Tibial artery (tissue), 4 donors: Measurements from ENCODE around the gene TMEM255B.
"Not testable (repeated sequence)": the region's sequence is repeated elsewhere in the genome, so short reads cannot be mapped to it uniquely, and the experiment has no call there.

ENCODE experiments used
- DNase-seq, 2 donors: peaks; one replicate each; pipeline ENCODE4 v3.0.0-alpha.2; 2019
- H3K27ac ChIP-seq, 2 donors: fragments of 200-600 bp; sonication (generic) in 1 of 2; 1 replicate in 1 of 2; 2 replicates in 1 of 2; pipeline ENCODE4 v1.5.1; 2018 to 2019; ENCODE audit warnings: mild to moderate bottlenecking in 1 of 2
- H3K27me3 ChIP-seq, 2 donors: fragments of 200-600 bp; sonication (generic) in 1 of 2; one replicate each; pipeline versions ENCODE4 v1.5.1 to v1.6.0; 2016 to 2019
- H3K36me3 ChIP-seq, 3 donors: fragments of 200-600 bp; sonication (generic) in 2 of 3; one replicate each; pipeline ENCODE4 v1.5.1; 2016 to 2019; ENCODE audit warnings: mild to moderate bottlenecking in 2 of 3
- H3K4me1 ChIP-seq, 4 donors: fragments of 200-600 bp; sonication (generic) in 2 of 4; 1 replicate in 3 of 4; 2 replicates in 1 of 4; pipeline ENCODE4 v1.5.1; 2016 to 2019
- H3K4me3 ChIP-seq, 2 donors: fragments of 200-600 bp; sonication (generic) in 1 of 2; 1 replicate in 1 of 2; 2 replicates in 1 of 2; pipeline ENCODE4 v1.5.1; 2018 to 2019; ENCODE audit warnings: mild to moderate bottlenecking in 2 of 2
- H3K9me3 ChIP-seq, 3 donors: fragments of 200-600 bp; sonication (generic) in 1 of 3; one replicate each; pipeline ENCODE4 v1.5.1; 2016 to 2019
- intact Hi-C: fragments of 100-400 bp; cut with DNase I; formaldehyde crosslinking; loops from one replicate; pipeline ENCODE4 v1.15.0; 2023; ENCODE audit warnings: low total_unique reads
- TF ChIP-seq, protein P1 (sequence below), 2 experiments: fragments of 200-600 bp in 1 of 2; fragments of 450-650 bp in 1 of 2; IDR thresholded peaks; one replicate each; pipeline ENCODE4 v1.5.1; 2017 to 2019; ENCODE audit warnings: antibody characterized with exemption in 2 of 2, mild to moderate bottlenecking in 1 of 2, moderate library complexity in 1 of 2

The TMEM255B gene

DNA sequence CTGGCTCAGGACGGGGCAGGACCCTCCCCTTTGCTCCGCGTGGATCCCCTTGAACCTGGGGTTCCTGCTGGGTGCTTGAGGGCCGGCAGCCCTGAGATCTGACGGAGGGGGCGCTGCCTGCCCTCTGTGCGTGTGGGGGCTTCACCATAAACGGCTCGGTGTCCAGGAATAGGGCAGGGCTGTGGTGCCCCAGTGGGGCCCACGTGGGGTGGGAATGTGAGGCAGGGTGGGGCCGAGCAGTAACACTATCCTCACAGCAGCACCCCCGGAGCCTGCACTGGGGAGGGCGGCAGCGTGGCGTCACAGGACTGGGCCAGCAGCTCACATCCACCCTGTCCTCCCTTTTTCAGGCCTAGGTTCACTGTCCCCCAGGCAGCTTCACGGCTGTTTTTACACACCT, 66.8 kb downstream of the TMEM255B start:
- no peaks in the 10 kb centered on the region for H3K9me3 ChIP-seq
- DNase-seq: no peak
- peaks cover 0 to 15% (median 11%) of the 10 kb centered on the region in 4 donors for H3K4me1 ChIP-seq
- TF ChIP-seq, protein P1, sequence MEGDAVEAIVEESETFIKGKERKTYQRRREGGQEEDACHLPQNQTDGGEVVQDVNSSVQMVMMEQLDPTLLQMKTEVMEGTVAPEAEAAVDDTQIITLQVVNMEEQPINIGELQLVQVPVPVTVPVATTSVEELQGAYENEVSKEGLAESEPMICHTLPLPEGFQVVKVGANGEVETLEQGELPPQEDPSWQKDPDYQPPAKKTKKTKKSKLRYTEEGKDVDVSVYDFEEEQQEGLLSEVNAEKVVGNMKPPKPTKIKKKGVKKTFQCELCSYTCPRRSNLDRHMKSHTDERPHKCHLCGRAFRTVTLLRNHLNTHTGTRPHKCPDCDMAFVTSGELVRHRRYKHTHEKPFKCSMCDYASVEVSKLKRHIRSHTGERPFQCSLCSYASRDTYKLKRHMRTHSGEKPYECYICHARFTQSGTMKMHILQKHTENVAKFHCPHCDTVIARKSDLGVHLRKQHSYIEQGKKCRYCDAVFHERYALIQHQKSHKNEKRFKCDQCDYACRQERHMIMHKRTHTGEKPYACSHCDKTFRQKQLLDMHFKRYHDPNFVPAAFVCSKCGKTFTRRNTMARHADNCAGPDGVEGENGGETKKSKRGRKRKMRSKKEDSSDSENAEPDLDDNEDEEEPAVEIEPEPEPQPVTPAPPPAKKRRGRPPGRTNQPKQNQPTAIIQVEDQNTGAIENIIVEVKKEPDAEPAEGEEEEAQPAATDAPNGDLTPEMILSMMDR (IDR thresholded peaks at IDR 0.05): no peak
- no peak overlapping the region for H3K27ac ChIP-seq
- H3K4me3 ChIP-seq: no peak overlapping the region
- peaks cover 45 to 83% (median 66%) of the 10 kb centered on the region in 3 donors for H3K36me3 ChIP-seq
- H3K27me3 ChIP-seq: no peaks in the 10 kb centered on the region
- intact Hi-C loops: no loop called here

DNA sequence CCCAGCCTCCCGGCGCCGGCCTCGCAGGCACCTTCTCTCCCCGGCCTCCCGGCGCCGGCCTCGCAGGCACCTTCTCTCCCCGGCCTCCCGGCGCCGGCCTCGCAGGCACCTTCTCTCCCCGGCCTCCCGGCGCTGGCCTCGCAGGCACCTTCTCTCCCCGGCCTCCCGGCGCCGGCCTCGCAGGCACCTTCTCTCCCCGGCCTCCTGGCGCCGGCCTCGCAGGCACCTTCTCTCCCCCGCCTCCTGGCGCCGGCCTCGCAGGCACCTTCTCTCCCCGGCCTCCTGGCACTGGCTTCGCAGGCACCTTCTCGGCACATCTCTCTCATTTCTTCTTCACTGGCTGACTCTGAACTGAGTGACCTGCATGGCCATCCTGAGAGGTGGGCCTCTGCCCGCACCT, 67.4 kb downstream of the TMEM255B start:
- intact Hi-C loops, H3K27me3 ChIP-seq, H3K4me3 ChIP-seq, DNase-seq, H3K9me3 ChIP-seq, H3K27ac ChIP-seq, H3K4me1 ChIP-seq: not testable (repeated sequence)
- peaks cover 45 to 89% (median 72%) of the 10 kb centered on the region in 3 donors for H3K36me3 ChIP-seq

DNA sequence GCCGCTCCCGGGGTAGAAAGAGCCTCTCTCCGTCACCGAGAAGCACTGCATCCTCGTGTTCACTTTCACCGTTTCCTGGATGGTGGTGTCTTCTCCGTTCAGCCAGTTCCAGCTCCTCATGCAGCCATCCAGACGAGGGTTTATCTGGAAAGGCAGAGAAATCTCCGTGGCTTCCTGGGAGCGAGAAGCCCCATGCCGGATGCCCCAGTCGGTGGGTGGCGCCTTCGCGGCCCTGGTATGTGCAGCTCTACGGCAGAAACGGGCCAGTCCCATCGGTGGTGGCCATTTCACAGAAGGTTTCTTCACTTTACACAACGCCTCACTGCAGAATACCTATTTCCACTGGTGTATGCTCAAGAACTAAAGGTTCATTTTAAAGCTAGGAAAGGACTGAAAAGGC, 68.0 kb downstream of the TMEM255B start:
- no peak overlapping the region for H3K4me3 ChIP-seq
- H3K27ac ChIP-seq: no peak overlapping the region
- intact Hi-C loops: no loop called here
- peaks cover 45 to 87% (median 73%) of the 10 kb centered on the region in 3 donors for H3K36me3 ChIP-seq
- H3K9me3 ChIP-seq: no peaks in the 10 kb centered on the region
- TF ChIP-seq, protein P1 (IDR thresholded peaks at IDR 0.05): no peak
- no peak for DNase-seq
- H3K27me3 ChIP-seq: no peaks in the 10 kb centered on the region
- peaks cover 0 to 4% (median 2%) of the 10 kb centered on the region in 4 donors for H3K4me1 ChIP-seq

DNA sequence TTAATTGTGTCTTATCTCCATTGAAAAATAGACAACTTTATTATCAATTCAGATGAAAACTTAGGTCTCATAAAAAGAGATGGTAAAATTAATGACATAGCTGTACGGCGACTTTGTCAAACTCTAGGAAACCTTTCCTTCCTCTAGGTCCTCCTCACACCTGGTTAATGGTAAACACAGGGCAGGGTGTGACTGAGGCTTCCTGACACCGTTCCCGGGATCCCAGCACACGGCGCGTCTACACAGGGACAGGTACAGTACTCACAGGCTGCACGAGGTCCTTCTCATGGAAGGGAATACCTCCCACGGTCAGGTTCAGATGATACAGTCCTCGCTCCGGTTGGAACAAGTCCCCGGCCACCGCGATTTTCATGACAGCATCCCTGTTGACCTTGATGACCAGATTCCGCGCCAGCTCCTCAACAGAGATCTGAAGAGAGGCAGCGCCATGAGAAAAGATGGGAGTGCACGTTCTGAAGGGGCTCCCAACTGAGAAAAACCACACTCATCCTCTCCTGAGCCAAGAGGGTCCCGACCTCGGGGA, 69.3 kb downstream of the TMEM255B start:
- Histone ChIP-seq H3K36me3 (peaks cover 45 to 87% (median 72%) of the 10 kb centered on the region in 3 donors), H3K4me1 (no peaks in the 10 kb centered on the region), H3K27me3 (no peaks in the 10 kb centered on the region), H3K4me3 (no peak overlapping the region), H3K27ac (no peak overlapping the region), H3K9me3 (no peaks in the 10 kb centered on the region)
- intact Hi-C loops: no loop called here
- DNase-seq: no peak
- TF ChIP-seq, protein P1 (IDR thresholded peaks at IDR 0.05): no peak

DNA sequence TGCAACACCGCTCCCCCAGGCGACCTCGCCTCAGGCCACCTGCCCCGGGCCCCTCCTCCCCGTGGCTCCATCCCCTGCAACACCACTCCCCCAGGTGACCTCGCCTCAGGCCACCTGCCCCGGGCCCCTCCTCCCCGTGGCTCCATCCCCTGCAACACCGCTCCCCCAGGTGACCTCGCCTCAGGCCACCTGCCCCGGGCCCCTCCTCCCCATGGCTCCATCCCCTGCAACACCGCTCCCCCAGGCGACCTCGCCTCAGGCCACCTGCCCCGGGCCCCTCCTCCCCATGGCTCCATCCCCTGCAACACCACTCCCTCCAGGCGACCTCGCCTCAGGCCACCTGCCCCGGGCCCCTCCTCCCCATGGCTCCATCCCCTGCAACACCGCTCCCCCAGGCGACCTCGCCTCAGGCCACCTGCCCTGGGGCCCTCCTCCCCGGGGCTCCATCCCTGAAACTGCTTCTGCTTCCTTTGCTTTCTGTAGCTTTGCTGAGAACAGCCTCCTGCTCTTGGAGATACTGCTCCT, 71.5 kb downstream of the TMEM255B start:
- H3K27me3 ChIP-seq, H3K4me1 ChIP-seq, DNase-seq, H3K4me3 ChIP-seq, intact Hi-C loops, H3K27ac ChIP-seq, H3K9me3 ChIP-seq: not testable (repeated sequence)
- H3K36me3 ChIP-seq: peaks cover 62 to 89% (median 73%) of the 10 kb centered on the region in 3 donors

DNA sequence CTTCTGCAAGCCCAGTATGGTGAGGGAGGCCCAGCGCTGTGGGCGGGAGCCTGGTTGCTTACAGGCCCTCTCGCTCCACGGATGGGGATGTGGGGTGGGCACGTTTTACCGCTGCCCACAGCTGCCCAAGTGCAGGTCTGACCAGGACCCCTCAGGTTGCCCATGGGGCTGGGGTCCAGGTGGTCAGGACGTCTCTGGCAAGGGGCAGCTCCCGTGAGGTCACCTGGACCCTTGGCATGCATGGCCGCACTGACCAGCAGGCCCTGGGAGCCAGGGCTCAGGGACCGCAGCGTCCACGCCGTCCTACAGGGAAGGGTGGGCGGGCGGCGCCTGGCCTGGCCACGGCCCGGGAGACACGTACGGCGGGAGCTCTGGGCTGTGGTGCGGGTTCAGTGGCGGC, 72.0 kb downstream of the TMEM255B start:
- Histone ChIP-seq H3K9me3 (no peaks in the 10 kb centered on the region), H3K4me1 (peaks cover 0 to 3% (median 0%) of the 10 kb centered on the region in 4 donors), H3K36me3 (peaks cover 61 to 86% (median 69%) of the 10 kb centered on the region in 3 donors), H3K27me3 (no peaks in the 10 kb centered on the region), H3K27ac (no peak overlapping the region), H3K4me3 (no peak overlapping the region)
- TF ChIP-seq, protein P1 (IDR thresholded peaks at IDR 0.05): no peak
- DNase-seq: no peak
- intact Hi-C loops: no loop called here
